ENCODE results near the gene SUMO3.

DNA sequence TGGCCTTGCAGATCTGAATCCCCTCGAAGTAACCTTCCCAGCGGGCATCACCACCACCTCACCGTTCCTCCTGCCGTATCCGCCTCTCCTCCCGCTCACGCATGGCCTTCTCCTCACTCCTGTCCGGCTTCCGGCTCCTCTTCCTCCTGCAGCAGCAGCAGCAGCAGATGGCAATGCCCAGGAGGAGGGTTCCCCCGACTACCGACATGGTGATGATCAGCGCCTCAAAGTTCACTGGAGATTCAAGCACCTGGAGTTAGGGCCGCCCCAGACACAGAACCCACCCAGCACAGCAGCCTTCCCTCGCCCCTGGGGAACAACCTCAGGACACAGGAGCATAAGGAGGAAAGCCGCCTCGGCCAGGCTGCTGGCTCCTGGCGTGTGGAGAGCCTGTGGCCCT, 38.3 kb upstream of the SUMO3 start:
- TF ChIP-seq POLR2A (IDR thresholded peaks at IDR 0.05), result no peak
- TF ChIP-seq, protein P1, sequence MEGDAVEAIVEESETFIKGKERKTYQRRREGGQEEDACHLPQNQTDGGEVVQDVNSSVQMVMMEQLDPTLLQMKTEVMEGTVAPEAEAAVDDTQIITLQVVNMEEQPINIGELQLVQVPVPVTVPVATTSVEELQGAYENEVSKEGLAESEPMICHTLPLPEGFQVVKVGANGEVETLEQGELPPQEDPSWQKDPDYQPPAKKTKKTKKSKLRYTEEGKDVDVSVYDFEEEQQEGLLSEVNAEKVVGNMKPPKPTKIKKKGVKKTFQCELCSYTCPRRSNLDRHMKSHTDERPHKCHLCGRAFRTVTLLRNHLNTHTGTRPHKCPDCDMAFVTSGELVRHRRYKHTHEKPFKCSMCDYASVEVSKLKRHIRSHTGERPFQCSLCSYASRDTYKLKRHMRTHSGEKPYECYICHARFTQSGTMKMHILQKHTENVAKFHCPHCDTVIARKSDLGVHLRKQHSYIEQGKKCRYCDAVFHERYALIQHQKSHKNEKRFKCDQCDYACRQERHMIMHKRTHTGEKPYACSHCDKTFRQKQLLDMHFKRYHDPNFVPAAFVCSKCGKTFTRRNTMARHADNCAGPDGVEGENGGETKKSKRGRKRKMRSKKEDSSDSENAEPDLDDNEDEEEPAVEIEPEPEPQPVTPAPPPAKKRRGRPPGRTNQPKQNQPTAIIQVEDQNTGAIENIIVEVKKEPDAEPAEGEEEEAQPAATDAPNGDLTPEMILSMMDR (IDR thresholded peaks at IDR 0.05), result no peak
